NCI-H2171 (cell line): ENCODE results near the gene OR10V1.
A peak's percentile ranks its signal among the peaks of the same experiment; 100 is the strongest.

Experiments
- DNase-seq: peaks from one replicate; lab custom pipeline; 2025; lab: John Stamatoyannopoulos, UW

Gene OR10V1

GRCh38 chr11:59668950-59669610 lies 44.6 kb downstream of the OR10V1 start, which contains the start of gene PATL1:
Gene PATL1 (minus strand): TSS chr11:59669037. CDS start chr11:59668895, 142 bp downstream.
- peak; percentile 93 for DNase-seq

- DNase-seq = peak; percentile 20
Measured at GRCh38 chr11:59668188-59668949, 45.3 kb downstream of the OR10V1 start.

DNA sequence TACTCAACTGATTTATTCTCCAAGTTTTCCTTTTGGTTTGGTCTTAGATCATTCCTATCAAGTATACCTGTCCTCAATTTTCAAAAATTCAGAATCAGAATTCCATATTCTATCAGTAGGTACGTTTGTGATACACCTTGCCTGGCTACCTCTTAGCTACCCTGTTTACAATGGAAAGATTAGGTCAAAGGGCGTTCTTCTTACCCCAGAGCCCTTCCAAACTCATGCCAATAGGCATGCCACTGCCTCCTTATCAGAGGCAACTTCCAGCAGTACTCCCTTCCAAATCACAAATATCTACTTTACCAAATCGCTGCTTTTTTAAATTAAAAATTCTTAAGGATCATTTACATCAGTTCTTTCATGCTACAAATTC lies 45.8 kb downstream of the OR10V1 start:
- DNase-seq = no peak

- DNase-seq = no peak
Measured at GRCh38 chr11:59666969-59667368, 46.7 kb downstream of the OR10V1 start.
